ENCODE measurements around the gene KLHL29.
A peak's percentile ranks its signal among the peaks of the same experiment; 100 is the strongest.

Gene KLHL29

DNA sequence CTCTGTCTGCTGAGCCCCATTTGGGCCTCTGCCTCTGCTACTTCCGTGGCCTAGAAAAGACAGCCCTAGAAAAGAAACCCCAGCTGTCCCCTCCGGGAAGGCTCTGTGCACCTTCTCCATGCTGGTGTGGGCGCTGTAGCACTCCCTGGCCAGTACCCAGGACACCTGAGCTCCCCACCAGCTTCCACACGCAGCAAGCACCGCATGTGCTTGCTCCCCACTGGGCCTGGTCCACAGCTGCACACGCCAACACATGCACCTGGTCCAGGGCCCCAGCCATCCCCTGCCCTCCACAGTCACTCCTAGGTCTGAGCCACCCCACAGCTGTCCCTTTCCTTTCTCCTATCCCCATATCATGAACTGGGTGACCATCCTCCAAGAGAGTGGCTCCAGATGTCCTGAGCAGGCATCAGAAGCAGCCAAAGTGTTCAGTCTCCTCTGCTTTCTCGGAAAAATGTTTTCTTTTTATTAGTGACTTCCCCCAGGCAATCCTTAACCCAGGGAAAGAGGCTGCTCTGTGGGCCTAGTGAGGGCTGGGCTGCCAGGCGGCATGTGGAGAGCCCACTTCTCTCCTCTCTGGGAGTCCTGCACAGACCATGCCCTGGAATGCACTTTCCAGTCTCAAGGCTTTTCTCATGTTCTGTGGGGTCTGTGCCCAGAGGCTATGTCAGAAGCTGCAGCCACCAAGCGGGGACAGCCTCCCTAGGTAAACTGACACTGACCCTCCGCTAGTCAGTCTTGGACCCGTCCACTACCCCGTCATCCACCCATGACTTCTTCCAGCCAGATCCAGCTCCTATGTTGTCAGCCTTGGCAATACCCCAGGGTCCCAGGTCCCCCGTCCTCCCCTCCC, 133.7 kb downstream of the KLHL29 start:
- no peak for DNase-seq

GRCh38 chr2:23519334-23519651, 134.3 kb downstream of the KLHL29 start:
- no peak for DNase-seq

DNA sequence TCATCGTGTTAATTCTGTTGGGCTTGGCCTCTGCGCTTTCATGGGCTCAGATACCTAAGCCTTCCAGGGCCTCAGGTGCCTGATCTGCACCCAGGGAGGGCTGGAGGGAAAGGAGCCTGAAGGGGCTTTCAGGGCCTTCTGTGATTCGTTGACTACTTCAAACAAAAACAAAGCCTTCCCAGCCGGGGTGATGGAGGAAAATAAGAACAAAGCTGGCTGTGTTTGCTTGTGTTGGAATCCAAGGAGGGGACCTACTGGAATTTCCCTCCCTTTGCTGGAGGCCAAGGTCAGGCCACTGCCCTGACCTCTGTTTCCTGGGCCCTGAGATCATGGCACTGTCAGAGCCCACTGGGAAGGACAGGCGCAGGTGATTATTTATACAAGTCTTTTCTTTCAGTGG, 135.3 kb downstream of the KLHL29 start:
- no peak for DNase-seq

DNA sequence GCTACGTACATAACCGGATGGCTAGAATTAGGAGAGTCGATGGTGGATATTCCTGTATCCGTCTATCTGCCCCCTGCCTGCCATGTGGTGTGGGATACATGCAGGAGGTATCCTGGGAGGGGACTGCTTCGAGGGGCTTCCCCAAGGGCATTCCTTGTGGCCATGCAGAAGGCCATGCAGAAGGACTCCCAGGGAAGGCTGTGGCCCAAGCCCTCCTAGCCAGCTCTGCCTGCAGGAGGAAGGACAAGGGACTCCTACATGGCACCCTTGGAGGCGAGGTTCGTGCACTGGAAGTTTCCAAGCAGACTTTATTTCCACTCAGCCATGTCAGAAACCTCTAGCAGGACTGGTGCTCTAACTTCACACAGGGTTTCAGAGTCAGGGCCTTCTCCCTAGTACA, 136.1 kb downstream of the KLHL29 start:
- no peak for DNase-seq

GRCh38 chr2:23522726-23523372, 137.9 kb downstream of the KLHL29 start:
- DNase-seq = no peak

DNA sequence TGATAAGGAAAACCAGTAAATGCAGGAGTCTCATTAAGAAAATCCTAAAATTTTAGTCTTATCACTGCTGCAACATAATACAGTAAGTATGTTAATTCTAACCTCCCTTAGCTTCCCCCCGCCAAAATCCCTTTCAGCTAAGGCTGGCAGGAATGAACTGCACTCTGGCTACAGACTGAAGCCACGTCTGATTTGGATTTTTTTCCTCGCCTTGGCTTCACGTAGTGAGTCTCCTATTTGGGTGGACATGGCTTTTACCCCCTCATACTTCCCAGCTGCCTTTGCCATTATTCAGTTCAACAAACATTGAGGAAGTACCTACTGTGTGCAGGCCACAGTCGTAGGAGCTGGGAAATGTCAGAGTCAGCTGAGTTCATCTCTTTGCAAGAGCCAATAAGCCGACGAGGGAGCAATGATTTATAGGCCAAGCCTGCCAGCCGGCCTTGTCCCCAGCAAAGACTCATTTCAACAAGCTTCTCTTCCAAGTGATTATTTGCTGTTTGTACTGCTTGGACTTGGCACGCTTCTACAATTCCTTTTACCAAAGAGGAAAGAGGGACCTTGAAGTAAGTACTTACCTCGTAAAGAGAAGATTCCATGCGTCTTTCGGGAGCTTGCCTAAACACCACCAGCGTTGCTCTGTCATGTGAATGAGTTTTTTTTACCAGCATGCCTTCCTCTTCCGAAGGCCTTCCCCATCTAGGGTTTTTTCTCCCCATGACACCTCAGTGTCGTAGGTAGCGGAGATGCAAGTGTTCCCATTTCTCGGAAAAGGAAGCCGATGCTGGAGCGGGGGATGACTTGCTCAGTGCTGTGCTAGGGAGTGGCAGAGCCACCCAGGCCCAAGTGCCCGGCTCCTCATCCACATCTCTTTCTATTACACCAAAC, 138.6 kb downstream of the KLHL29 start:
- DNase-seq = no peak

DNA sequence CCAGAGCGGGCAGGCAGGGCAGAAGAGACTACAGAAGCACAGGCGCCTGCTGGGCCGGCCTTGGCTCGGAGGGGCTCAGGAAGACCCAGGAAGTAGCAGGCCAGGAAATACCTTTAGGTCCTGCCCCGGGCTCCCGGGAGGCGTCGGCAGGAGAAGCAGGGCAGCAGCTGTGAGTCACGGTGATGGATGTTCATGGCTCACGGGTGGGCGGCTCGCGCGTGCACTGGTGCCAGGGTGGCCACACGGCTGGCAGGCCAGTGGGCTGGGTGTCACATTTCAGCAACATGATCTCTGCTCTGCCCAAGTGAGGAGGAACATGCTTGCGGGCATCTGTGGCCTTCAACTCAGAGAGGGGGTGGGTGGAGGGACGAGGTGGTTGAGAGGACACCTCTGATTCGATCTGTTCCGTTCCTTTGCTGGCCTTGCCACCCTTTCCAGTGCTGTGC, 139.3 kb downstream of the KLHL29 start:
- no peak for DNase-seq

GRCh38 chr2:23525137-23525765, 140.3 kb downstream of the KLHL29 start:
- DNase-seq = no peak

- peak; percentile 37 for DNase-seq
Observed at GRCh38 chr2:23526114-23526513, 141.1 kb downstream of the KLHL29 start.

DNA sequence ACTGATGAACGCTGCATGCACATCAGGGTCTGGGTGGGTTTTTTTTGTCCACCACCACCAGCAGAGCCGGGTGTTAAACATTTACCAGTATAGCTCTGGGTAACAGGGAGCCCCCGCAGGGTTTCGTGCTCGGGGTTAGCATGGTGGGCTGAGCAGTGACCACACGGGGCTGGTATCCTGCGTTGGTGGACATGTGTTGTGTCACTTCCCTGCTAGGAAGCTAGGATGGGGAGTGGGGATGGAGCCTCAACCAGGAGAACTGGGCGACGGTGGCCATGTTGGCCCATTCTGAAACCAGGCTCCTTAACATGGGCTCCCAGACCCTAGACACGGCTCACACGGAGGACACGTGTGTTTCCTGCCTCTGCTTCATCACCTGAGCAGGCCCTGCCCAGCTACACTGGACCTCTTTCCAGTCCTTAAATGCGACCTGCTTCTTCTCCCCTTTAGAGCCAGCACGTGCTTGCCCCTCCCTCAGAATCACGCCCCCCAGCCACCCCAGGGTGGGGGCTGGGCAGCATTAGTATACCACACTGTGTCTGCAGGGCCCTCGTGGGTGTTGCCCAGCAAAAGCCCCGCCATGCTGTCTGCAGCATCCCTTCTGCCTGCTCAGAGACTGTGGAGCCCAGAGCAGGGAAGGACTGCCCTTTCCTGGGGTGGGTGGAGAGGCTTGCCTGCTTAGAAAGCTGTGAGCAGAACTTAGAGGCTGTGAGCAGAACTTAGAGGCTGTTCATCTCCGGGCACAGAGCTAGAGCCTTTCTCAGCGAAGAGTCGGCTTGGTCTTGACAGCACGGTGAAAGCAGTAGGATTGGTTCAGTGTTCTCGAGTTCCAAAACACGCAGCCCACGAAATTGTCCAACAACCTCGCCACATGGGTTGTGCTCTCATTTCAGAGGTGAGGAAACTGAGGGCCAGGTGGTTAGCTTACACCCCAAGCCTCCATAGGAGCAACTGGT, 142.1 kb downstream of the KLHL29 start:
- DNase-seq = no peak

- no peak for DNase-seq
Observed at GRCh38 chr2:23528171-23528570, 143.2 kb downstream of the KLHL29 start.

DNA sequence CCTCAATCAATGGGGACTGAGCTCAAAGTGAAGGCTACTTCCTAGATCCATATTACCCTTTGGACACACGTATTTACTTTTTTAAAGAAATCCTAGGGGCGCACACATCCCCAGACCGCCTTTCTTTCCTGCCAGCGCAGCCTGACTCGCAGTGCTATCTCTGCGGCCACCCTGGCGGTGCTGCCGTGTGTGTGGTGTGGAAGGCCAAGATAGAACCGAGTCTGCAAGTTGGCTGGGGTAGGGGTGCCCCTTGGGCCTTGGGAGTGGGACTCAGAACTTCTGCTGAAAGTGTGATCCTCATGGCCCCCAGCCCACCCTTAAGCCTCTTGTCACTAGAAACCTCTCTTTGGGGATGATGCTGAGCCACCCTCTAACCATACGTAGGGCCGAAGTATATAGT, 143.7 kb downstream of the KLHL29 start:
- DNase-seq = no peak

DNA sequence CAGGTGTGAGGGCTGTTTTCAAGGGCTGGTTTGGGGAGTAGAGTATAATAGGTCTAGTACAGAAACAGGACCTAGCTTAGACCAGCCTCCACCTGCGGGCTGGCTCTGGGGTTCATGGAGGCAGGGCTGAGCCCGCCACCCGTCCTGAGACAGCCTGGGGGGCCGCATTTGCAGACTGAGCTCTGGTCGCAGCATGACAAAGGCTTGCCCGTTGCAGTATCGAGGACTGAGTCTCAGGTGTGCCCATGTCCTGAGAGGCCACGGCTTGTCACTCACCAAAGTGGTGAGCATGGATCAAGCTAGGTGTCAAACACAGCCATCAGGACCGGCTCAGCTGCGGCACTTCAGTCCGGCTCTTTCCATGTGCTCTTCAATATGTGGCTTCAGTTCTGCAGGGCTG, 144.7 kb downstream of the KLHL29 start:
- no peak for DNase-seq

DNA sequence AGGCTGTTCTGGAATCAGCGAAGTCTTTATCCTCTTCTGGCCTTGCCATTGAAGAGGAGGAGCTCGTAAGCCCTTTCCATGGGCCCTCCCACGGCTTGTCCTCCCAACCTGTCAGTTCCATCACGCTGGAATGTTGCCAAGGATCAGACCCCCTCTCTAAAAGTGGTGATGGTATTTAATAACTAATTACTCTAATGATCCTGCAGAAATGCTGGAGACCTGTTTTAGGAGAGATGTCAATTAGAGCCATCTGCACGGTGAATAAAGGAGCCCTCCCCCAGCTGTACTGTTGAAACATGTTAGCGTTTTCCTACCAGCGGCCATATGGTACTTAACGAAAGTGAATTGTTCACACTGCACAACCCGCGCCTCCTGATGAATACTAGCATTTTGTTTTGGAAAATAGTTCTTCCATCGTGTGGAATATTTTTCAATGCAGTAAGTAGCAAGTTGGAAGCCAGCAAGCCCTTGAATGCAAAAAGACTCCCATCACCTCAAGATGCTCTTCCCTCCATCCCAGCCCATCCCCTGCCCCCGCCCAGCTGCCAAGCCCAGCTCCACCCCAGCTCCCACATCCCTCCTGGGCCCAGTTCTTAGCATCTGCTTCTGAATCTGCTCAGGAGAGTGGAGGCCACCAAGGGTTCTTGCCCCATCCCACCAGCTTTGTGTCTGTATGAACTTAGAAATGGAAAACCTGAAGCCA, 145.4 kb downstream of the KLHL29 start:
- no peak for DNase-seq

- DNase-seq = no peak
Observed at GRCh38 chr2:23530909-23531276, 145.9 kb downstream of the KLHL29 start.

DNA sequence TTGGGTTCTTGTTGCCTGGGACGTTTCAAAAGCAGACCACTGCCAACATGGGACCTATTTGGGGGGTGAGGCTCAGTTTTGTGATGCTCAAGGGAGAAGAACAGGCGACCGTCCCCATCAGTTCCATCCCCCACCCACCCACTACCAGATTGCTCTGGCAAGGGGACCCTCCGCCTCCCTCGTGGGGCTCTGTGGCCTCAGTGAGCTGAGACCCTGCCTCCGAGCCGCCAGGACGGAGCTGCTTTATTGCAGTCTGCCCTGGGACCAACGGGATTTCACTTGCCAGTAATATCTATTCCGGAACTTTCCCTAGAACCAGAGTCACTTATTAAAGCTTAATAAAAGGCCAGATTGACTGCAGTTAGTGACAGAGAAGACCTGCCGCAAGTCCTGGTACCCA, 146.3 kb downstream of the KLHL29 start:
- DNase-seq = no peak

DNA sequence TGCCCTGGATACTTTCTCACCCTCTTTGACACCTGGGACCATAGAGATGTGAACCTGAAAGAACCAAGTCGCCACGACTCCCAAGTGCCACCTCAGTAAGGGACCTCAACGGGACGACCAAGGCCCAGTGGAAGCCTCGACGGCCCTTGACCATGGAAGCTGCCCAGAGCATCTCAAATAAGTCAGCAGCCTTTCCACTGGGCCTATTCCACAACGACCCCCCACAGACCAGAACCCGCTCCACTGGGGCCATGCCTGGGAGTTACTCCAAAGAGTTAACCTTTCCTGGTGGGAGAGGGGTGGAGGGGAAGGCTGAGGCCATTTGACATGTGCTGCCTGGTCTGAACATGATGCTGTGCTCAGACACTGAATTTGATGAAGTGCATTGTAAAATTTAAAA, 146.9 kb downstream of the KLHL29 start:
- no peak for DNase-seq

GRCh38 chr2:23532391-23533337, 147.7 kb downstream of the KLHL29 start:
- peak; percentile 58 for DNase-seq

- DNase-seq = no peak
Observed at GRCh38 chr2:23533338-23533695, 148.3 kb downstream of the KLHL29 start.

DNA sequence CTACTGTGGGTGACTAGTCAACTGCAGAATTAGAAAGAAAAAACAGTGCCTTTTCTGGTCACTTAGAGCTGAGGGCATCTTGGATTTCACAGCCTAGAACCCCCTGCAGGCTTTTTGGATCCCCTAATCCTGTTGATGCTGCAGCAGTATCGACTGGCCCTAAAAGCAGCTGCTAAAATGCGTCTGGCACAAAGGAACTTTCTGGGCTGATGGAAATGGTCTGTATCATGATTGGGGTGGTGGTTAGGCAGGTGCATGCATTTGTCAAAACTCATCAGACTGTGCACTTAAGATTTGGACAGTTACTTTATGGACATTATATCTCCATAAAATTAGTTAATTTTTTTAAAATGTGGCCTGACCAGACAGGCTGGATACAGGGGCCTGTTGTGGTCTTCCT, 149.8 kb downstream of the KLHL29 start:
- no peak for DNase-seq
